OCI-LY7 (cell line): Measurements from ENCODE around the gene LRRC75A. TPM values are rescaled to one million over a fixed set of nuclear protein-coding genes. Genes with fewer than 3 reads are reported as not detected.
"Not testable (repeated sequence)": the region's sequence is repeated elsewhere in the genome, so short reads cannot be mapped to it uniquely, and the experiment has no call there.

ENCODE experiments used
- BruUV-seq: library from RNA; stranded (reverse); fragments of 400-500 nt; replicated peaks from 2 replicates; lab custom pipeline; 2021; lab: Mats Ljungman, UMichigan
- CTCF ChIA-PET: fragments of 300-600 bp; sonication (Branson Sonifier 250); formaldehyde crosslinking; loops from one replicate; lab custom pipeline; 2022; ENCODE audit warnings: antibody characterized with exemption; ENCODE audit not compliant: unreplicated experiment; lab: Charles Lee
- POLR2A ChIA-PET: fragments of 300-600 bp; sonication (Branson Sonifier 250); formaldehyde crosslinking; loops from one replicate; lab custom pipeline; 2022; ENCODE audit warnings: antibody characterized with exemption; lab: Charles Lee
- DNase-seq: peaks from one replicate; pipeline ENCODE4 v3.0.0-alpha.2; 2015; ENCODE audit warnings: low spot score
- H2AFZ ChIP-seq: fragments of 200-600 bp; sonication (generic), shearing (Covaris generic); 2 replicates; pipeline ENCODE4 v1.6.1; 2014; ENCODE audit warnings: mild to moderate bottlenecking, antibody characterized with exemption, low read length, moderate library complexity
- H3K27ac ChIP-seq: fragments of 200-600 bp; sonication (generic); 2 replicates; pipeline ENCODE4 v1.5.1; 2014; ENCODE audit warnings: mixed run types, low read depth, mild to moderate bottlenecking, moderate library complexity, low read length, inconsistent platforms; ENCODE audit not compliant: poor library complexity, severe bottlenecking
- H3K36me3 ChIP-seq: fragments of 200-600 bp; sonication (generic); 2 replicates; pipeline ENCODE4 v1.6.1; 2014; ENCODE audit warnings: mild to moderate bottlenecking, antibody characterized with exemption, low read length, moderate library complexity, mixed read lengths; ENCODE audit not compliant: insufficient read depth
- H3K4me1 ChIP-seq: fragments of 200-600 bp; sonication (generic); 2 replicates; pipeline ENCODE4 v1.5.1; 2014; ENCODE audit warnings: mild to moderate bottlenecking, low read length; ENCODE audit not compliant: insufficient read depth, poor library complexity, severe bottlenecking
- H3K4me2 ChIP-seq: fragments of 200-600 bp; sonication (generic); 2 replicates; pipeline ENCODE4 v1.6.1; 2014; ENCODE audit warnings: mild to moderate bottlenecking, low read length
- H3K4me3 ChIP-seq: fragments of 200-600 bp; sonication (generic); 2 replicates; pipeline ENCODE4 v1.5.1; 2014; ENCODE audit warnings: mild to moderate bottlenecking, low read depth, low read length; ENCODE audit not compliant: poor library complexity, severe bottlenecking
- H3K79me2 ChIP-seq: fragments of 200-600 bp; sonication (generic); 2 replicates; pipeline ENCODE4 v1.6.1; 2016; ENCODE audit warnings: low read depth, mild to moderate bottlenecking, low read length, moderate library complexity, mixed read lengths; ENCODE audit not compliant: insufficient read depth
- H3K9me2 ChIP-seq: fragments of 200-600 bp; sonication (generic); 2 replicates; pipeline ENCODE4 v1.6.1; 2016; ENCODE audit warnings: mild to moderate bottlenecking, low read length, mixed read lengths; ENCODE audit not compliant: insufficient read depth
- H3K9me3 ChIP-seq: fragments of 200-600 bp; sonication (generic); 2 replicates; pipeline ENCODE4 v1.6.1; 2014; ENCODE audit warnings: mild to moderate bottlenecking, mixed run types, low read length, mixed read lengths
- H4K20me1 ChIP-seq: fragments of 200-600 bp; sonication (generic); 2 replicates; pipeline ENCODE4 v1.6.1; 2014; ENCODE audit warnings: mild to moderate bottlenecking, antibody characterized with exemption, low read length, moderate library complexity, mixed read lengths; ENCODE audit not compliant: insufficient read depth
- intact Hi-C: fragments of 100-400 bp; cut with micrococcal nuclease; formaldehyde crosslinking; loops from one replicate; pipeline ENCODE4 v1.10.0; 2022; ENCODE audit not compliant: unreplicated experiment
- small RNA-seq: library from RNA; depleted of rRNA; stranded (forward); fragments of <200 nt; gene quantifications from one replicate; pipeline ENCODE3, GENCODE V24; 2014
- total RNA-seq, 2 experiments: library from RNA; depleted of rRNA in 1 of 2; stranded (reverse); fragments of >200 nt in 1 of 2; shearing (Covaris generic) in 1 of 2; gene quantifications; 2 replicates each; pipeline ENCODE4 v1.2.3, GENCODE V29; 2014 to 2022

Gene LRRC75A
- total RNA-seq, 2 experiments from 2014 or later: not detected

- H3K27ac ChIP-seq, H3K9me3 ChIP-seq, H3K4me3 ChIP-seq, BruUV-seq, intact Hi-C loops, H3K9me2 ChIP-seq, H2AFZ ChIP-seq, DNase-seq, H3K4me2 ChIP-seq, H4K20me1 ChIP-seq, H3K79me2 ChIP-seq, CTCF ChIA-PET, H3K36me3 ChIP-seq, POLR2A ChIA-PET: not testable (repeated sequence)
- H3K4me1 ChIP-seq: peaks cover 23% of the 10 kb centered on the region
These were observed 96.1 kb downstream of the LRRC75A start for GRCh38 chr17:16395887-16396286.

DNA sequence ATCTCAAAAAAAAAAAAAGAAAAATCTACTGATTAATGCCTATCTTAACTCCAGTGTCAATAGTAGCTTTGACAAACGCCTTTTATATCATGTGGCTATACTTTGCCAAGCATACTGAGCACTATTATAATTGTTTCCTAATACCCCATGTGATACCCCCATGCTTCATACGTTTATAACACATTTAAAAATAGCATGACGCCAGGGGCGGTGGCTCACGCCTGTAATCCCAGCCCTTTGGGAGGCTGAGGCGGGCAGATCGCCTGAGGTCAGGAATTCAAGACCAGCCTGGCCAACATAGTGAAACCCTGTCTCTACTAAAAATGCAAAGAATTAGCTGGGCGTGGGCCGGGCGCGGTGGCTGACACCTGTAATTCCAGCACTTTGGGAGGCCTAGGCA is 99.5 kb downstream of the LRRC75A start:
- intact Hi-C loops, H3K4me2 ChIP-seq, H3K9me2 ChIP-seq, BruUV-seq, H3K27ac ChIP-seq, H4K20me1 ChIP-seq, H3K36me3 ChIP-seq, H3K9me3 ChIP-seq, CTCF ChIA-PET, DNase-seq, H3K79me2 ChIP-seq, H3K4me1 ChIP-seq, H2AFZ ChIP-seq, H3K4me3 ChIP-seq: not testable (repeated sequence)
- POLR2A ChIA-PET: interaction anchor here (0.6 kb wide), 1 partner anchor 116 kb away, joined by 3 read pairs; no protein-coding TSS in a partner anchor

Small RNAs within 50 kb of the gene (small RNA-seq; reads per million reads assigned to genes)
- gene SNORD49A: not detected
- not detected for gene SNORD65

Other genes with a start within 250 kb of the LRRC75A start
- gene CENPV, start 138.7 kb downstream of the LRRC75A start, total RNA-seq (2014; rRNA removed; shearing (Covaris generic)): 71.9 and 77.3 TPM in 2 replicates
- 78.8 and 84.6 TPM in 2 replicates for gene CENPV, start 138.7 kb downstream of the LRRC75A start, total RNA-seq (2022)
- 2,854 and 2,972 TPM in 2 replicates for gene UBB, start 111.1 kb downstream of the LRRC75A start, total RNA-seq (2014; rRNA removed; shearing (Covaris generic))
- gene UBB, start 111.1 kb downstream of the LRRC75A start, total RNA-seq (2022): 1,291 and 1,479 TPM in 2 replicates
- gene TRPV2, start 76.6 kb downstream of the LRRC75A start, total RNA-seq (2014; rRNA removed; shearing (Covaris generic)): 10.5 and 15.4 TPM in 2 replicates
- 4.9 and 5.3 TPM in 2 replicates for gene TRPV2, start 76.6 kb downstream of the LRRC75A start, total RNA-seq (2022)
- gene ZNF287, start 77.0 kb upstream of the LRRC75A start, total RNA-seq (2014; rRNA removed; shearing (Covaris generic)): 4.5 and 8.5 TPM in 2 replicates
- 7.0 and 9.1 TPM in 2 replicates for gene ZNF287, start 77.0 kb upstream of the LRRC75A start, total RNA-seq (2022)
- 3.5 and 4.0 TPM in 2 replicates for gene ZNF624, start 161.7 kb upstream of the LRRC75A start, total RNA-seq (2014; rRNA removed; shearing (Covaris generic))
- gene ZNF624, start 161.7 kb upstream of the LRRC75A start, total RNA-seq (2022): 5.8 and 9.4 TPM in 2 replicates
- 0.03 TPM in 1 of 2 replicates, not detected in the other for gene CCDC144A, start 198.0 kb upstream of the LRRC75A start, total RNA-seq (2014; rRNA removed; shearing (Covaris generic))
- gene CCDC144A, start 198.0 kb upstream of the LRRC75A start, total RNA-seq (2022): 0.31 and 0.36 TPM in 2 replicates